Erythroblast (primary cell): ENCODE data around the gene KLHL7.
A peak's percentile ranks its signal among the peaks of the same experiment; 100 is the strongest.

Experiments used
- DNase-seq, 2 experiments: peaks; one replicate each; lab custom pipeline; 2025; lab: John Stamatoyannopoulos, UW
- GATA1 ChIP-seq: IDR thresholded peaks from 2 replicates; pipeline ENCODE4 v1.6.1; 2011; ENCODE audit warnings: low read depth, mild to moderate bottlenecking, control low read depth, low read length, moderate library complexity
- POLR2A ChIP-seq: IDR thresholded peaks from 2 replicates; pipeline ENCODE4 v1.6.1; 2011; ENCODE audit warnings: mild to moderate bottlenecking, low read length

The KLHL7 gene

DNA sequence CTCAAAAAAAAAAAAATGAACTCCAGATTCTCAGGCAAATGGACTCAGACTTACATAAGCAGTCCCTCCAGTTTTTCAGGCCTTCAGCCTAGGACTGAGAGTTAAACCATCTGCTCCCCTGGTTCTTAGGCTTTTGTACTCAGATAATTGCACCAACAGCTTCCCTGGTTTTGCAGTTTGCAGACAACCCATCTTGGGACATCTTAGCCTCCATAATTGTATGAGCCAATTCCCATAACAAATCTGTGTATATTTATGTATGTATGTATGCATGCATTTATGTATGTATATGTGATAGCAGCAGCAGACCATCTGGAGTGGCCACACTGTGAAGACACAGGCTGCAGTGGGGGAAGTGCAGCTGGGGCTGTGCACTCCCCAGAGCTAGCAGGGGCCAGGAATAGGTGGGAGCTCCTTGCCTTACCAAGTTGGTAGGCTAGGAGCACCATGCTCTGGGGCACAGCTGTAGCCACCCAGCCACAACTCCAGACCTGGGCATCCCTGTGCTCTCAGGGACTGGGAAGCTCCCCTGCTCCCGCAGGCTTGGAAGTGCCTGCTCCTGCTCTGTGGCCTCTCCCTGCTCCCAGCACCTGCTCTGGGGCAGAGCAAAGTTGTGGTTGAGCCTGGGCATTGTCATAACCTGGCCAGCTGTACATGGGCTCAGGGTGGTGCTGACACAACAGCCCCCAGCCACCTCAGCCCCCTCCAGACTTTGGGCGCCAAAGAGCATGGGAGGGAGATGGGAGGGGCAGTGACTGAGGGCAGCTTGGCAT, 8.9 kb upstream of the KLHL7 start:
- DNase-seq: no peak
- TF ChIP-seq POLR2A (no peak), GATA1 (no peak)

DNA sequence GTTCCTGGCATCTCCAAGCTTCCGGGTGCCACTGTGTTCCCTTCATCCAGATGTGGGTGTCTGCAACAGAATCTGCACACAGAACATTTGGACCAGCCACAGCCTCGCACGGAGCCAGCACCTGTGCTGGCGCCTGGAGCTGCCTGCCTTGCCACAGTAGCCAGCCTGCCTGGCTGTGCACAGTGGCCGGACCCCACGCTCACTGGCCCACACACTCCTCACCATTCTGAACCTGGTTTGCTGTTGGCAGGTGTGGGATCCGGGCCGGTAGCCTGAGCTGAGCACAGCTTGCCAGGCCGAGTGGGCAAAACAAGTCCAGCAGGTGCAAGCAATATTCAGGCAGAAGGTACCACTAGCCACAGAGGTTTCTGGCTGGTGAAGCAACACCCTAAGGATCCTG, 7.6 kb upstream of the KLHL7 start:
- no peak for DNase-seq
- no peak for TF ChIP-seq GATA1
- TF ChIP-seq POLR2A: no peak

DNA sequence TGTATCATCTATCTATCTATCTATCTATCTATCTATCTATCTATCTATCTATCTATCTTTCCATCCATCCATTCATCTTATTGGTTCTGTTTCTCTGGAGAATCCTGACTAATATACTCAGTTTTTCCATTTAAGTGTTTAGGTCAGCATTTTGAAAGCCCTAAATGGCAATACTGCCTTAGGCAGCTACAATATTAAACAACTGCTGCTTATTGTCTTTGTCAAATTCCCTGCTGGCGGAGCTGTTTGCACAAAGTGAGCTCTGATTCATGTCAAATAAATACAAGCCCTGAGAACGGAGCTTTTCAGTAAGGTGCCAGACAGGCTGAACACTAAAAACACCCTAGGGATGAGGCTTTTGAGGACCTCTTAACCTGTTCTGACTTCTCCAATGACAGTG, 7.1 kb upstream of the KLHL7 start:
- TF ChIP-seq POLR2A: no peak
- no peak for TF ChIP-seq GATA1

DNA sequence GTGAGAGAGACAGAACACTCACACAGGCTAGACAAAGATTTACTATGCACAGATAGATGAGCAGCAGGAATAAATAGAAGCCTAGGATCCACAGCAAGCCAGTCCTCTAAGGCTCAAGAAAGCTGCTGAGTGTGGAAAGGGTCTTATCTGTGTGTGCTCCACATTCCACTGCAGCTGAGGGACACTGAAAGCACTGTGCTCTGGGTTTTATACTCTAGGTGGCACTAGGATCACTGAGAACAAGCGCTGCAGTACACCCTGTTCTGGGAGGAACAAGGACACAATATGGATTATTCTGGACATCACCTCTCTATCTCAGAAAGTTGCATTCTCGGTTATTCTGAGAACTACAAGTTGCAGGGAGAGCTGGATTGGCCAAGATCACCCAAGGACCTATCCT, 4.9 kb upstream of the KLHL7 start:
- TF ChIP-seq POLR2A (no peak), GATA1 (no peak)
- DNase-seq: peak; percentile 10 to 31

More for the DNA sequence above, 7.1 kb upstream of the KLHL7 start:
- no peak for DNase-seq

DNA sequence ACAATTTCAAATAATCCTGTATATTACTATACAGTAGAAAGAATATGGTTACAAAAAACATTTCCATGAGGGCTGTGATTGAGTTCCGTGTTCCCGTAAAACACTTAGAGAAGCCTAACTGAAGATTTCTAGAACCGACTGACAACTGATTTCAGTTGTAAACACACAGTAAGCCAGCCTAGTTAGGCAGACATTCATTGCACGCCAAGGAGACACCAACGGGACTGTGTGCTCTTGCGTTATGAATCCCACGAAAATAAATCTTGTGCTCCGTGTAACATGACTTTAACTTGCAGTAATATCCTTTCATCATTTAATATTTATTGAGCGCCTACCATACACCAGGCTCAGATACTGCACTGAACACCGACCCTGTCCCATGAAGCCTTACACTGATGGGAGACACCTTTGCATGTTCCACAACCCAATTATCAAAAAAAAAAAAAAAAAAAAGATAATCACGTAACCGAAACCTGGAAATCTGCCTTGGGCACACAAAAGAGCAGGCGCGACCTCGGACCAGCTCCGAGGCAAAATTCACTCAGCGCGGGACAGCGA, 420 bp upstream of the KLHL7 start:
- no peak for TF ChIP-seq GATA1
- no peak for TF ChIP-seq POLR2A
- DNase-seq: peak in 1 of 2 experiments; percentile 60

DNA sequence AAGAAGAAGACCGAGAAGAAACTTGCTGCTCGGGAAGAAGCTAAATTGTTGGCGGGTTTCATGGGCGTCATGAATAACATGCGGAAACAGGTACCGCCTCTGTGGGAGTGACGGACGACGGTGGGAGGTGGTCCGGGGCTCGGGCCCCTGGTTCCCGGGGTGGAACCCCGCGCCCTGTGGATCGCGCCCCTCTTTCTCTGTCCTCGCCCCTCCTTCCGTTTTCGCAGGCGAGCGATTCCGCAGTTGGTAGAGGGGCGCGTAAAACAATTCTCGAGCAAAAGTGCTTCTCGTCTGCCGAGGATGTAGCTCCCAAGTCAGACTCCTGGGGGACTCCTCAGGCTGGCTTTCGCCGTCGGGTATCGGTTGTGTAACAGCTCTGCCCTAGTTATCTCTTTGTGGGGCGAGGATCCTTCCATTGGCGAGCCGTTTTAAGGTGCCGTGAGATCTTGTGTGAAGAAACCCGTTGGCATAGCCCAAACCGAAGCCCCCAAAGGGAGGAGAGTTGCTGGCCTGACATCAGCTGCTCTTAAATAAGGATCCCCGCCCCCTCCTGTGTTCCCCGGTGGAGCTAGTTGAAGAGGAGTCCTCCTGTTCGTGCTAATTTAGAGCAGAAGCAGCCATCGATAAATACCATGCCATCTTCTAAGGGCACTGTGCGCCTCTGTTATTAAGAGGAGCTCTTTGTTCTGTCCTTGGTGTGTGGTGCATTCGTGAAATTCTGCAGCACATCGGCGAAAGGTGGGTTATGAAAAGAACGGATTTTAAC, 655 bp downstream of the KLHL7 start:
- peak; percentile 85 to 86 for DNase-seq
- TF ChIP-seq POLR2A: no peak
- no peak for TF ChIP-seq GATA1

DNA sequence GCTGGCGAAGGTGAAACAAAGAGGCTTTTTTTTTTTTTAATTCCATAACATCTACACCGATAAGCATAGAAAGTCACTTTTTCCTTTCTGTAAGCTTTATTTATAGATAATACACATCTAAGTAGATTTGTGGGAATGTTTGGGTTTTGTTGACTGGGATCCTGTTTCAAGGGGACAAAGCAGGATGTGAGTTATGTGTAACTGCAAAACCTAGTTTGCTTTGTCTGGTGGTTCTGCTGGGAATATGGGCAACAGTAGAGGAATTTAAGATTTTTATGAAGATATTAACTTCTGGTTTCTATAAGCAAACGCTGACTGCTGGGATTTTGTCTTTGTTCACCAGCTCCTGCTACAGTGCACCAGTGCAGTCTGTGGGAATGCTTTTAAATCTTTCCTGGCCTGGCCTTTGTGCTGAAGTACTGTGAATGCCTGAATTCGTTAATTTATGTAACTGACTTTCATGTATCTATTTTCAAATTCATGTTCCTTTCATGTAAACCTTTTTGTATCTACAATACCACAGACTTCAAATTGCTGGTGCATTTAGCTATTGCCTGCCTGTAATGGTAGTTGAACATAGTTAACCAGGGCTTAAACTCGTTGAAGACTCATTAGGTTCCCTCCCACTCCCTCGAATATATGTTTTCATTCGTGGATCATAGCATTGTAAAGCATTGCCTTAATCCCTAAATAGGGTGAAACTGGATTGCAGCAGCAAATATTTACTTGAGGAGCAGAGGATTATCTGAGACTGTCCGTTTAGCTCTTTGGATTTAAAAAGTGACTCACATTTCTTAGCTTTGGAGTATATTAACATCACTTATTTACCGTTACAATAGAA, 1.5 kb downstream of the KLHL7 start:
- DNase-seq: peak in 1 of 2 experiments; percentile 37
- no peak for TF ChIP-seq GATA1
- no peak for TF ChIP-seq POLR2A

DNA sequence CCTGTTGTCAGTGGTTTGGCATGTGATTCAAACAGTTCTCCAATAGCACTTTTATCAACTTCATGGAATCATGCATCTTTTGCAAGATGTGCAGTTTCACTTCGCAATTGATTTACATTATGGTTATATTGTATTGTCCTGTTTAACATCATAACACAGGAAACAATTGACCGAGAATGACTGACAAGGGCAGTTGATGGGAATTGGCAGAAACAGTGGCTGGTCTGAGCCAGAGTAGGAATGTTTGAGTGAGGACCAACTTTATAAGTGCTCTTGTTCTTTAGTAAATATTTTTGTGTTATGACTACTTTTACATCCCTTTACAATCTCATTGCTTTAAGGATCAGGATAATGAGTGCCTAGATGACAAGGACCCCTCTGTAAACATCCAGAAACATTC, 2.2 kb downstream of the KLHL7 start:
- TF ChIP-seq POLR2A: no peak
- TF ChIP-seq GATA1: no peak
- no peak for DNase-seq

DNA sequence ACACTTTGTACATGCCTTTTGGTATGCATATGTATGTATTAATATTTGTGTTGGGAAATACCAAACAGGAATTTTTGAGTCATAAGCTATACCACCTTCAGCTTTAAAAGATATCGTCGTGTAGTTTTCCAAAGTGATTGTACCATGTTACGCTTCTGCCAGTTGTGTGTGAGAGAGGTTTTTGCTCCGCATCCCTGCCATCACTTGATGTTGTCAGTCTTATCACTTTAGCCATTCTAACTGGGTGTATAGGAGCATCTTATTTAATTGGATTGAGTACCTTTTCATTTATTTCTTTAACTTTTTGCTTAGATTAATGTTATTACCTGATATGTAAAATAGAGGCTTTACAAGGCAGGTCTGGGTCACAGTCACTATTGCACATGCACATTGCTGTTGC, 3.4 kb downstream of the KLHL7 start:
- DNase-seq: no peak
- TF ChIP-seq POLR2A (no peak), GATA1 (no peak)

DNA sequence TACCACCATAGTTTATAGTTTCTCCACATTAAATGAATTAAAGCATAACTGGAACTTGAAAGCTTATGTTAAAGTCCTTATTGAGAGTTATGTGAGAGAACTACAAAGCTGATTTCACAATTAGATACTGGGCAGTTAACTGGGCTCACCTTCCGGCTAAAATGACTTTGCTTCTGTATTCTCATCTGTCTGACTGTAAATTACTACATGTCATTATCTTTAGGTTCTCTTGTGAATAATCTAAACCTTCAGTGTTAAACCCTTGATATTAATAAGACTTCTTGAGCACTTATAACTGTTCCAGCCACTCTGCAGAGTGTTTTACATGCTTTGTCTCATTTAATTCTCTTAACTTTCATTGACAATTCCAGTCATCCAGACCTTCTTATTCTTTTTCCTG, 3.9 kb downstream of the KLHL7 start:
- TF ChIP-seq POLR2A: no peak
- TF ChIP-seq GATA1: no peak
- DNase-seq: no peak

DNA sequence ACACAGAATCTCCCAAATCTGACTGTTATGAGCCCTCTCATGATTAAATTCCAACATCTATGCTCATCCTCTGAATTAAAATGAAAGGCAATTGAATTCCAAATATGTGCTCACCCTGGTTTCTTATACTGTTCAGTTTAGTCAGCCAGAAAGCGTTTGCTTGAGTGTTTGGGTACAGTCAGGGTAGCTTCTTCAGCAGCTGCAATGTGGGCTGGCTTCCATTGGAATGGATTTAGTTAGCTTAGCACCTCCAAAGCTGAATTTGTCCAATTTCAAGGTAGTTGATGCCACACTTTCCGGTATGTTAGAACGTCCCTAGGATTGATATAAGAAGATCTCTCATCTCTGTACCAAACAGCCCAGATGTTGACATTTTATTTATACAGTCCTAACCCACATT, 9.3 kb downstream of the KLHL7 start:
- no peak for DNase-seq
- TF ChIP-seq POLR2A (no peak), GATA1 (no peak)

DNA sequence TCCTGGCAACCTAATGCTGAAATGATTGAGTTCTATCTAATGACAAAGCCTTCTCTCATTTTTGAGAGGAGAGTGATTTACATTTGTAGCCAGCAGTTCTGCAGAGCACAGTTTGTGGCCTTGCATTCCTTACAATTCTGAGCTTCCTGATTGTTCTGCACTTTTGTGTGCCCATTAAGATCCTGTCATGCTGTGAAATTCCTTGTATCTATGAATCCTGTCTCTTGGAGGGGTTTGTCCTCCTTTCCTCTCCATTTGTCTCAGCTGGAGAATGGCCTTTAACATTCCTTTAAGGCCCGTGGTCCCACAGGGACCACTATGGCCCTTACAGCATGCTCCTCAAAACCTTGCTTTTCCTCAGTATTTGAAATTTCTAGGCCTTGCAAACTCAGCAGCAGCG, 10.4 kb downstream of the KLHL7 start:
- DNase-seq: no peak
- TF ChIP-seq GATA1 (no peak), POLR2A (no peak)

DNA sequence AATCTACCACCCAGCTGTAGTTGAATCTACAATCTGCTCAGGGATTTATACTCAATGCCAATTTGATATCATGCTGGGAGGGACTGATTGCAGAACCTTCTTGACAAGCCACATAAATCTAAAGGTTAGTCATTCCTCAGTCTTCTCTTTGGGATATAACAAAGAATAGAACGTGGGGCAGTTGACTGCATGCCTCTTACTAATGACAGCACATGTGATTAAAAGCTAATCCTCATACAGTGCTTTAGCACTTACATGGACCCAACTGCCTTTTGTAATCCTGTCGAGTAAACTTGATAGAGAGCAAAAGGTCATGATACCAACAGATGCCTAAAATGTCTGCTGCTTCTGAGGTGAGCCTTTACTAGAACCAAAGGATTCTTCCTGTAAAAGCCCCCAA, 12.3 kb downstream of the KLHL7 start:
- TF ChIP-seq POLR2A: no peak
- TF ChIP-seq GATA1: no peak
- no peak for DNase-seq
